Kidney (tissue), 14 donors: ENCODE data around the gene GARIN5A. TPM values are rescaled to one million over a fixed set of nuclear protein-coding genes. Genes with fewer than 3 reads are reported as not detected.

ENCODE experiments used
- DNase-seq, 5 donors: peaks; one replicate each; pipeline ENCODE4 v3.0.0-alpha.2; 2013 to 2020
- FAIRE-seq: peaks from 2 replicates; lab custom pipeline; 2012; peaks lifted over from hg19 to GRCh38; lab: Jason Lieb, UNC
- H3K27ac ChIP-seq, 2 donors: one replicate each; pipeline ENCODE4 v1.7.0; 2013; ENCODE audit warnings: low read depth in 2 of 2, low read length in 2 of 2, inconsistent platforms in 1 of 2
- H3K27me3 ChIP-seq: one replicate; pipeline ENCODE4 v1.7.1; 2013; ENCODE audit warnings: low read length, inconsistent platforms; ENCODE audit not compliant: control insufficient read depth, insufficient read depth
- H3K36me3 ChIP-seq, 3 donors: one replicate each; pipeline versions ENCODE4 v1.7.0 to v1.7.1; 2013; ENCODE audit warnings: low read length in 3 of 3, control low read depth in 1 of 3, inconsistent platforms in 1 of 3; ENCODE audit not compliant: insufficient read depth in 3 of 3, control insufficient read depth in 2 of 3
- H3K4me1 ChIP-seq, 3 donors: one replicate each; pipeline versions ENCODE4 v1.7.0 to v1.7.1; 2013; ENCODE audit warnings: low read length in 3 of 3, inconsistent platforms in 1 of 3, low read depth in 1 of 3; ENCODE audit not compliant: control insufficient read depth in 2 of 3, insufficient read depth in 2 of 3
- H3K4me3 ChIP-seq, 3 donors: one replicate each; pipeline versions ENCODE4 v1.7.0 to v1.8.1; 2013; ENCODE audit warnings: low read length in 3 of 3, control low read depth in 1 of 3, inconsistent platforms in 1 of 3
- H3K9ac ChIP-seq, 3 donors: one replicate each; pipeline versions ENCODE4 v1.7.0 to v1.7.1; 2013; ENCODE audit warnings: low read length in 3 of 3, control low read depth in 1 of 3, inconsistent platforms in 1 of 3
- H3K9me3 ChIP-seq, 3 donors: one replicate each; pipeline versions ENCODE4 v1.7.0 to v1.7.1; 2013; ENCODE audit warnings: low read length in 3 of 3, control low read depth in 1 of 3, inconsistent platforms in 1 of 3; ENCODE audit not compliant: control insufficient read depth in 2 of 3, insufficient read depth in 1 of 3
- intact Hi-C: fragments of 100-400 bp; cut with DNase I; formaldehyde crosslinking; loops from one replicate; pipeline ENCODE4 v1.11.1; 2022
- polyA plus RNA-seq: library from polyadenylated mRNA; stranded (reverse); fragments of 350-450 nt; fragmentation: Illumina TruSeq; extraction: RNeasy Lipid Tissue Mini Kit (QIAGEN cat#74804); gene quantifications from one replicate; pipeline ENCODE4 v1.2.3, GENCODE V29; 2014; ENCODE audit warnings: low read depth, low replicate concordance; ENCODE audit not compliant: insufficient read depth
- total RNA-seq: library from RNA; stranded (reverse); fragmentation: NEBNext Ultra II Directional; extraction: Animal tissue kit (Norgen Biotek cat#: 25700); gene quantifications from one replicate; pipeline ENCODE4 v1.2.1, GENCODE V29; 2021
- TF ChIP-seq, protein P1 (sequence below): IDR thresholded peaks from 3 replicates; pipeline ENCODE4 v1.5.1; 2012; ENCODE audit warnings: mild to moderate bottlenecking, moderate library complexity, borderline replicate concordance; ENCODE audit not compliant: insufficient read depth; ENCODE audit errors: extremely low read depth
- donor health status: control.
- donor health status: control.
- donor health status: control.
- donor health status: control.
- donor health status: control.
- donor health status: DM: yes; HTN: yes; CAD: no.
- donor health status: Normal renal cell carcinoma (clear cell type).

Gene GARIN5A
- total and polyA plus RNA-seq, 2 donors from 2014 or later: 2.0 to 9.0 TPM

DNA sequence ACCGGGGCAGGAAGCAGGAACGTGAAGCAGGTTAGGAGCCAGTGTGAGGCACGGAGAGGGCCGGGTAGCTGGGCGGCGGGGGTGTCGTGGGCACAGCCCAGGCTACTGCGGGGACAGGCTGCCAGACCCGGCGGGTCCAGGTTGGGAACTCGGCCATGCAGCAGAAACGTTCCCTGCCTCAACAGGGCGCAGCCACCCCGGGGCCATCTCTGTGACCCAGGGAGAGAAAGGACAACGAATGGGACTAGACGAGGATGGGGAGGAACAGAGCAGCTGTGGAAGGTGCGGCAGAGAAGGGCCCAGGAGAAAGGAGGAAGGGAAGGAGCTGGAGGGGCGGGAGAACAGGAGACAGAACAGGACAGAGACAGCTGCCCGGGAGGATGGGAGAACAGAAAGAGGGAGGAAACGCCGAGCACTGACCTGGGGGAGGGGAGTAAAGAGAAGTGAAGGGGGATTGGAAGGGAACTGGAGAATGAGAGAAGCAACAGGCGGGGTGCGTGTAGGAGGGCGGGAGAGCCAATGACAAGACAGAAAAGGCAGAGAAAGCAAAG is 12.9 kb upstream of the GARIN5A start:
- Histone ChIP-seq H3K9ac (no peak overlapping the region), H3K36me3 (no peaks in the 10 kb centered on the region), H3K9me3 (no peaks in the 10 kb centered on the region), H3K27me3 (peaks cover 7% of the 10 kb centered on the region), H3K27ac (no peak overlapping the region), H3K4me3 (no peak overlapping the region), H3K4me1 (no peaks in the 10 kb centered on the region)
- DNase-seq (peak in 2 of 5 donors; percentile 40 to 66), FAIRE-seq (no peak)
- TF ChIP-seq, protein P1, sequence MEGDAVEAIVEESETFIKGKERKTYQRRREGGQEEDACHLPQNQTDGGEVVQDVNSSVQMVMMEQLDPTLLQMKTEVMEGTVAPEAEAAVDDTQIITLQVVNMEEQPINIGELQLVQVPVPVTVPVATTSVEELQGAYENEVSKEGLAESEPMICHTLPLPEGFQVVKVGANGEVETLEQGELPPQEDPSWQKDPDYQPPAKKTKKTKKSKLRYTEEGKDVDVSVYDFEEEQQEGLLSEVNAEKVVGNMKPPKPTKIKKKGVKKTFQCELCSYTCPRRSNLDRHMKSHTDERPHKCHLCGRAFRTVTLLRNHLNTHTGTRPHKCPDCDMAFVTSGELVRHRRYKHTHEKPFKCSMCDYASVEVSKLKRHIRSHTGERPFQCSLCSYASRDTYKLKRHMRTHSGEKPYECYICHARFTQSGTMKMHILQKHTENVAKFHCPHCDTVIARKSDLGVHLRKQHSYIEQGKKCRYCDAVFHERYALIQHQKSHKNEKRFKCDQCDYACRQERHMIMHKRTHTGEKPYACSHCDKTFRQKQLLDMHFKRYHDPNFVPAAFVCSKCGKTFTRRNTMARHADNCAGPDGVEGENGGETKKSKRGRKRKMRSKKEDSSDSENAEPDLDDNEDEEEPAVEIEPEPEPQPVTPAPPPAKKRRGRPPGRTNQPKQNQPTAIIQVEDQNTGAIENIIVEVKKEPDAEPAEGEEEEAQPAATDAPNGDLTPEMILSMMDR: no peak
- intact Hi-C loops: no loop called here

DNA sequence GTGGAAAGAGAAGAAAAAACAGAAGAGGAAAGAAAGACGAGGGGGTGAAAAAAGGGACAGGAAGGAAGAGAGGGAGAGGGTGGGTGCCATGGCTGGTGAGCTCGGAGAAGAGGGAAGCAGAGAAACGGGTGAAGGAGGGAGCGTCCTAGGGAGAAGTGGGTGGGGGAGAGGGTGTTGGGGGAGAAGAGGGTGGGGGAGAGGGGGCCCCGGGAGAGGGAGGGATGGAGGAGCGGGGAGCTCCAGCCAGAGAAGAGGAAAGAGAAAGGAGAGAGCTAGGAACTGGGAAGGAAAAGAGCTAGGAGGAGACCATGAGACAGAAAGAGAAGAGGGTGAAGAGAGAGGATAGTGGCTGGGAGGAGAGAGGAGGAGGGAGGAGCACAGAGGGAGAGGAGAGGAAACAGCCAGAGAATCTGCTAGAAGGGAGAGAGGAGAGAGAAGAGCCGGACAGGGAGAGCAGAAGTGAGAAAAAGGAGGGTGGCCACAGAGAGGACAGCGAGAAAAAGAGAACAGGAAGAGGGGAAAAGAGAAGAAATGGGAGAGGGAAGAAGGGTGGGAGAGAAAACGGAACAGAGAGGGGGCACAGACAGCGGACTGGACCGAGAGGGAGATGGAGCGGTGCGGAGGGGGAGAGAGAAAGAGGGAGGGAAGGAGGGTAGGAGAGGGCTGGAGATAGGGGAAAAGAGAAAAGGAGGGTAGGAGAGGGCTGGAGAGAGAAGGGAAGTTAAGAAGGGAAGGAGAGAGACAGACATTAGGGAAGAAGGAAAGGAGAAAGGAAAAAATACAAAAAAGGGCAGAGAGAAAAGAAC is 11.9 kb upstream of the GARIN5A start:
- DNase-seq: peak in 1 of 5 donors; percentile 33
- Histone ChIP-seq H3K4me3 (no peak overlapping the region), H3K27me3 (peaks cover 7% of the 10 kb centered on the region), H3K36me3 (no peaks in the 10 kb centered on the region), H3K27ac (no peak overlapping the region), H3K4me1 (no peaks in the 10 kb centered on the region), H3K9me3 (no peaks in the 10 kb centered on the region), H3K9ac (no peak overlapping the region)
- no peak for FAIRE-seq
- TF ChIP-seq, protein P1: no peak
- intact Hi-C loops: no loop called here

DNA sequence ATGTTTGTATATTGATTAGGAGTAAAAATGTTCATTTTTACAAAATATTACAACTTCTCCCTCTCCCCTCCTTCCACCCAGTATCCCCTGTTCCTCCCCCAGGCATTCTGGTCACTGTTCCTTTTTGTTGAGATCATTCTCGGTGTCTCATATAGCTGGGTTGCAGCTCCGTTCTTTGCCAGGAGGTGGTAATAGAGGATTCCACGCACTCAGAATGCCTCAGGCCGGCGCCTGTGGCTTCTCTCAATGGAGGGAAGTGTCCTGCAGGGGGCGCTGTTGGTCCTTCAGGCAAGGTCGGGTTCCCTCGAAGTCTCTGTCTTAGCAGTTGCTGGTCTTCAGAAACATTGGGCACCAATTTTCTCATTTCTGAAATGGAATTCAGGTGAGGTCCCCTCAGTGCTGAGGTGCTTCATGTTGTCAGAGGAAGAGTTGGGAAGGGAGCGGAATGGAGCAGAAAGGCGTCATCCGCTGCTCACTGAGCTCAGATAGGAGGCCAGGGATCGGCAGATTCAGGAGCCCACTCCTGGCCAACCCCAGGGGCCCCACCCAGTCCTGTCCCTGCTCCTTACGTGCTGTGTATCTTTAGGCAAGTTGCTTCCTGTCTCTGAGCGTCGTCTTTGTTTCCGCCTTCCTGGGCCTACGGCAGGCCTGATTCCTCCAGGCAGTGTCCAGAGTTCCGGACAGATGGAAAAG is 10.3 kb upstream of the GARIN5A start:
- DNase-seq (peak in 3 of 5 donors; percentile 35 to 56 (median 38)), FAIRE-seq (no peak)
- no peaks in the 10 kb centered on the region for H3K4me1 ChIP-seq
- no peak overlapping the region for H3K9ac ChIP-seq
- H3K27me3 ChIP-seq: peaks cover 7% of the 10 kb centered on the region
- H3K9me3 ChIP-seq: no peaks in the 10 kb centered on the region
- H3K4me3 ChIP-seq: no peak overlapping the region
- TF ChIP-seq, protein P1: no peak
- intact Hi-C loops: no loop called here
- no peaks in the 10 kb centered on the region for H3K36me3 ChIP-seq
- H3K27ac ChIP-seq: no peak overlapping the region
